DOHH2 (cell line): ENCODE data around the gene ZNF732.

Experiments
- CTCF ChIP-seq: fragments of 200-600 bp; sonication (generic); IDR thresholded peaks from one replicate; pipeline ENCODE4 v1.5.1; 2014; ENCODE audit warnings: antibody characterized with exemption, mild to moderate bottlenecking, low read depth, low read length; ENCODE audit not compliant: poor library complexity, severe bottlenecking
- EZH2phosphoT487 ChIP-seq: fragments of 200-600 bp; sonication (generic); IDR thresholded peaks from 2 replicates; pipeline ENCODE4 v1.6.1; 2017; ENCODE audit warnings: borderline replicate concordance, mild to moderate bottlenecking, antibody characterized with exemption, low read length, moderate library complexity, mixed read lengths

DNA sequence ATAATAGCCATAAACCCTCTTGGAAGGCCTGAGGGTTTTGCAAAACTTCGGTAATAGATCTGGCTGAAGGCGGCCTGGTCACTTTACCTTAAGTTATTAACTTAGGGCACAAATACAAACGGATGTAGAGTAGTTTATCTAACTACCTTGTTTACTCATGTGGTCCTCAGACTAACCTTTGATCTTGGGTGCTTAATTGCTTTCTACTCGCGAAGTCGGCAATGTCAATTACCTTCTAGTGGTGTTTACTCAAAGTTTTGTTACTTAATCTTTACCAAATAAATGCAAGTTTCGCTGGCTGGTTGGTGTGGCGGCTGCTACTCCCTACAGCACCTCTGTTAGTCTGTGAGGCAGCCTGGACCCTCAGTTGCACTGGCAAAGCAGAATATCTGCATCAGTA, 23.5 kb upstream of the ZNF732 start:
- TF ChIP-seq CTCF: no peak
- no peak for TF ChIP-seq EZH2phosphoT487
